Liver (tissue), 3 donors: ENCODE data around the gene NCBP1.

Experiments
- CTCF ChIP-seq: fragments of 150-350 bp; IDR thresholded peaks from 2 replicates; pipeline ENCODE4 v1.5.1; 2017; ENCODE audit warnings: improper control_type of control experiment, low read depth, low read length; ENCODE audit not compliant: missing input control
- MAX ChIP-seq: IDR thresholded peaks from 2 replicates; pipeline ENCODE4 v1.6.1; 2016; ENCODE audit warnings: antibody characterized with exemption
- RAD21 ChIP-seq, 2 donors: IDR thresholded peaks; 2 replicates each; pipeline ENCODE4 v1.6.1; 2016; ENCODE audit warnings: antibody characterized with exemption in 2 of 2, mild to moderate bottlenecking in 2 of 2
- RXRA ChIP-seq, 2 donors: IDR thresholded peaks; 2 replicates each; pipeline ENCODE4 v1.6.1; 2017 to 2018; ENCODE audit warnings: antibody characterized with exemption in 2 of 2, mild to moderate bottlenecking in 1 of 2
- YY1 ChIP-seq: IDR thresholded peaks from 2 replicates; pipeline ENCODE4 v1.6.1; 2016; ENCODE audit warnings: antibody characterized with exemption, mild to moderate bottlenecking
- ZBTB33 ChIP-seq: IDR thresholded peaks from 2 replicates; pipeline ENCODE4 v1.6.1; 2016; ENCODE audit warnings: antibody characterized with exemption
- donor health status: healthy.
- donor health status: healthy.

- TF ChIP-seq CTCF (no peak), RAD21 (IDR thresholded peaks at IDR 0.05) (no peak), RXRA (IDR thresholded peaks at IDR 0.05) (no peak), MAX (no peak), ZBTB33 (no peak), YY1 (no peak)
These were observed 32.3 kb upstream of the NCBP1 start for GRCh38 chr9:97601228-97601898.
